Neural crest cell (in vitro differentiated cells): Measurements from ENCODE around the gene CMTM8. TPM values are rescaled to one million over a fixed set of nuclear protein-coding genes. Genes with fewer than 3 reads are reported as not detected.

Experiments
- DNase-seq: peaks from one replicate; pipeline ENCODE4 v3.0.0; 2021; ENCODE audit warnings: low read depth, mixed read lengths, low spot score
- H3K27ac Mint-ChIP-seq: one replicate; pipeline ENCODE4 v1.8.0; 2021; ENCODE audit warnings: mild to moderate bottlenecking, mixed read lengths; ENCODE audit not compliant: unreplicated experiment
- H3K27me3 Mint-ChIP-seq: 2 replicates; pipeline ENCODE4 v1.8.0; 2021; ENCODE audit warnings: low read depth, mild to moderate bottlenecking, mixed read lengths
- H3K36me3 Mint-ChIP-seq: 2 replicates; pipeline ENCODE4 v1.8.0; 2021; ENCODE audit warnings: low read depth, mild to moderate bottlenecking, mixed read lengths
- H3K4me1 Mint-ChIP-seq: 2 replicates; pipeline ENCODE4 v1.8.0; 2021; ENCODE audit warnings: mixed read lengths
- H3K4me3 Mint-ChIP-seq: one replicate; pipeline ENCODE4 v1.8.0; 2021; ENCODE audit warnings: mild to moderate bottlenecking, mixed read lengths
- H3K9me3 Mint-ChIP-seq: 2 replicates; pipeline ENCODE4 v1.8.0; 2021; ENCODE audit warnings: mixed read lengths
- total RNA-seq: library from RNA; stranded (reverse); gene quantifications from 2 replicates; pipeline ENCODE4 v1.2.1, GENCODE V29; 2021
- TF ChIP-seq, protein P1 (sequence below): fragments of 200-600 bp; sonication (generic); conservative IDR thresholded peaks from 2 replicates; pipeline ENCODE4 v1.5.0; 2021; ENCODE audit warnings: antibody characterized with exemption, mild to moderate bottlenecking

Gene CMTM8
- total RNA-seq, 1 donor from 2014 or later: 4.4 TPM

DNA sequence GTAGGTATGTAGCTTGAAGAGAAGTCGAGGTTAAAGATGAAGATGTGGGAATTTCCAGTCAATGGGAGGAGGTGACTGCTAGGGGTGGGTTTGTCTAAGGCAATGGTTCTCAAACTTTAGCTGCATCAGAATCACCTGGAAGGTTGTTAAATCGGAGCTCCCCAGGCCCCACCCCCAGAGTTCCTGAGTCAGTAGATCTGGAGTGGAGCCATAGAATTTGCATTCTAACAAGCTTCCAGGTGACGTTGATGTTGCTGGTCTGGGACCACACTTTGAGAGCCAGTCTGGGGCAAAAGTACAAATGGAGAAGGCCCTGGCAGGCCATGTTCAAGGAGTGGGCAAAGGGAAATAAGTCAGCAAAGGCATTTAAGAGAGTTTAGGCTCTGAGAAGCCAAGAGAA is 69.1 kb downstream of the CMTM8 start:
- H3K27me3 Mint-ChIP-seq: no peaks in the 10 kb centered on the region
- TF ChIP-seq, protein P1, sequence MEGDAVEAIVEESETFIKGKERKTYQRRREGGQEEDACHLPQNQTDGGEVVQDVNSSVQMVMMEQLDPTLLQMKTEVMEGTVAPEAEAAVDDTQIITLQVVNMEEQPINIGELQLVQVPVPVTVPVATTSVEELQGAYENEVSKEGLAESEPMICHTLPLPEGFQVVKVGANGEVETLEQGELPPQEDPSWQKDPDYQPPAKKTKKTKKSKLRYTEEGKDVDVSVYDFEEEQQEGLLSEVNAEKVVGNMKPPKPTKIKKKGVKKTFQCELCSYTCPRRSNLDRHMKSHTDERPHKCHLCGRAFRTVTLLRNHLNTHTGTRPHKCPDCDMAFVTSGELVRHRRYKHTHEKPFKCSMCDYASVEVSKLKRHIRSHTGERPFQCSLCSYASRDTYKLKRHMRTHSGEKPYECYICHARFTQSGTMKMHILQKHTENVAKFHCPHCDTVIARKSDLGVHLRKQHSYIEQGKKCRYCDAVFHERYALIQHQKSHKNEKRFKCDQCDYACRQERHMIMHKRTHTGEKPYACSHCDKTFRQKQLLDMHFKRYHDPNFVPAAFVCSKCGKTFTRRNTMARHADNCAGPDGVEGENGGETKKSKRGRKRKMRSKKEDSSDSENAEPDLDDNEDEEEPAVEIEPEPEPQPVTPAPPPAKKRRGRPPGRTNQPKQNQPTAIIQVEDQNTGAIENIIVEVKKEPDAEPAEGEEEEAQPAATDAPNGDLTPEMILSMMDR: no peak
- H3K9me3 Mint-ChIP-seq: peaks cover 8% of the 10 kb centered on the region
- no peak for DNase-seq
- peaks cover 28% of the 10 kb centered on the region for H3K4me1 Mint-ChIP-seq
- no peak overlapping the region for H3K4me3 Mint-ChIP-seq
- H3K36me3 Mint-ChIP-seq: peaks cover 3% of the 10 kb centered on the region
- no peak overlapping the region for H3K27ac Mint-ChIP-seq

GRCh38 chr3:32308378-32308777 is 69.9 kb downstream of the CMTM8 start:
- no peak for DNase-seq
- H3K4me3 Mint-ChIP-seq: no peak overlapping the region
- H3K27ac Mint-ChIP-seq: no peak overlapping the region
- H3K9me3 Mint-ChIP-seq: peaks cover 8% of the 10 kb centered on the region
- no peaks in the 10 kb centered on the region for H3K27me3 Mint-ChIP-seq
- H3K36me3 Mint-ChIP-seq: peaks cover 3% of the 10 kb centered on the region
- TF ChIP-seq, protein P1: no peak
- H3K4me1 Mint-ChIP-seq: peaks cover 28% of the 10 kb centered on the region

DNA sequence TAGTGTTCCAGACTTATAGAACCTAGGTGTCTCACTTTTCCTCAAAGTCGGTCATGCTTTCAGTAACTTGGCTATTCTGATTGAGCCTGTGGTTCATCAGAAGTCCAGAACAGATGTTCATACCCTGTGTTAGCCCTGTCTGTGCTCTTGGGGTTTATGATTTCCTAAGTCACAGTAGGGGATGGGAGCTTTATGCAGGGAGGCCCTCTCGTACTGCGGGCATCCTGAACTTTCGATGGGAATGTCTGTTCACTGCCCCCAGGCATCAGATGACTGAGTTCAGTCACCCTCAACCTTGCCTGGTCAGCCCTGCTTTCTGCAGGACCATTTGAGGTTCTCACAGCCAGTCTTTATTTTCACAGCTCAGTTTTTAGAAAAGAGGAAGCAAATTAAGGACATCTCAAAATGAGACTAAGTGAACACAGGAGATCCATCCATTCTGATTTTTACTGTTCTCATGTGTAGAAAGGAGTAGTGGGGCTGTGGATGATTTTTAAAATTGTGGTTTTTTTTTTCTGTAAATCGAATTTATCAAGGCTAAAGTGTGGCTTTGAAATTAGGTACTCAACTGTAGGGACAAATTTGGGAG is 71.3 kb downstream of the CMTM8 start:
- H3K27me3 Mint-ChIP-seq: no peaks in the 10 kb centered on the region
- H3K4me1 Mint-ChIP-seq: peaks cover 21% of the 10 kb centered on the region
- no peak for DNase-seq
- TF ChIP-seq, protein P1: no peak
- H3K36me3 Mint-ChIP-seq: peaks cover 3% of the 10 kb centered on the region
- H3K27ac Mint-ChIP-seq: no peak overlapping the region
- H3K9me3 Mint-ChIP-seq: peaks cover 8% of the 10 kb centered on the region
- H3K4me3 Mint-ChIP-seq: no peak overlapping the region

- Mint-ChIP-seq H3K27me3 (no peaks in the 10 kb centered on the region), H3K36me3 (peaks cover 3% of the 10 kb centered on the region), H3K9me3 (peaks cover 8% of the 10 kb centered on the region), H3K27ac (no peak overlapping the region), H3K4me1 (peaks cover 21% of the 10 kb centered on the region), H3K4me3 (no peak overlapping the region)
- TF ChIP-seq, protein P1: no peak
- no peak for DNase-seq
Observed at GRCh38 chr3:32310336-32310735, 71.9 kb downstream of the CMTM8 start.

GRCh38 chr3:32310918-32311839 is 72.7 kb downstream of the CMTM8 start:
- TF ChIP-seq, protein P1: no peak
- Mint-ChIP-seq H3K4me1 (peaks cover 22% of the 10 kb centered on the region), H3K9me3 (peaks cover 6% of the 10 kb centered on the region), H3K27ac (peak overlapping the region; percentile 66), H3K27me3 (no peaks in the 10 kb centered on the region), H3K36me3 (peaks cover 3% of the 10 kb centered on the region), H3K4me3 (no peak overlapping the region)
- DNase-seq: no peak
